ENCODE measurements around the gene ARSJ. TPM values are rescaled to one million over a fixed set of nuclear protein-coding genes. Genes with fewer than 3 reads are reported as not detected.

The ARSJ gene
- total RNA-seq, 4 donors from 2014 or later = 7.0 to 37.9 (median 9.8) TPM

DNA sequence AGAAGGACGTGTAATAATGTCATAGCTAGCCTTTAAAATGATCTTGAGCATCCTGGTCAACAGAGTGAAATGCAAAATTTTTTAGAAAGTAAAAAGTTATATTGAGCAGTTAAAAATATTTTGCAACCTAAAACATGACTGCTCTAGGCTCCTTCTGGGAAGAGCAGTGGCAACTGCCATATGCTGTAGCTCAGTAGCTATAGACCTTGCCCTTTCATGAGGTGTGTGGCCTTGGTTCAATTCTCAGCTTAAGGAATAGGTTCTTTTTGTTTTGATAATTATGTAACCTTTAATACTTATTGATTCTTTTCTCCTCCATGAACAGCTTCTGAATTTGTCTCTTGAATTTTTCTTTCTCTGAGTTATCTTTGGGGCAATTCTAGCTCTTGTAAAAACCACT is 105.0 kb downstream of the ARSJ start:
- no peak for DNase-seq
- H3K4me1 ChIP-seq = no peaks in the 10 kb centered on the region
- intact Hi-C loops (cut with DNase I; ENCODE audit: low total_unique reads) = no loop called here
- H3K4me3 ChIP-seq = no peak overlapping the region
- no peak overlapping the region for H3K27ac ChIP-seq
- TF ChIP-seq, protein P1, sequence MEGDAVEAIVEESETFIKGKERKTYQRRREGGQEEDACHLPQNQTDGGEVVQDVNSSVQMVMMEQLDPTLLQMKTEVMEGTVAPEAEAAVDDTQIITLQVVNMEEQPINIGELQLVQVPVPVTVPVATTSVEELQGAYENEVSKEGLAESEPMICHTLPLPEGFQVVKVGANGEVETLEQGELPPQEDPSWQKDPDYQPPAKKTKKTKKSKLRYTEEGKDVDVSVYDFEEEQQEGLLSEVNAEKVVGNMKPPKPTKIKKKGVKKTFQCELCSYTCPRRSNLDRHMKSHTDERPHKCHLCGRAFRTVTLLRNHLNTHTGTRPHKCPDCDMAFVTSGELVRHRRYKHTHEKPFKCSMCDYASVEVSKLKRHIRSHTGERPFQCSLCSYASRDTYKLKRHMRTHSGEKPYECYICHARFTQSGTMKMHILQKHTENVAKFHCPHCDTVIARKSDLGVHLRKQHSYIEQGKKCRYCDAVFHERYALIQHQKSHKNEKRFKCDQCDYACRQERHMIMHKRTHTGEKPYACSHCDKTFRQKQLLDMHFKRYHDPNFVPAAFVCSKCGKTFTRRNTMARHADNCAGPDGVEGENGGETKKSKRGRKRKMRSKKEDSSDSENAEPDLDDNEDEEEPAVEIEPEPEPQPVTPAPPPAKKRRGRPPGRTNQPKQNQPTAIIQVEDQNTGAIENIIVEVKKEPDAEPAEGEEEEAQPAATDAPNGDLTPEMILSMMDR (IDR thresholded peaks at IDR 0.05) = no peak
- no peak for TF ChIP-seq POLR2A (IDR thresholded peaks at IDR 0.05)
- no peaks in the 10 kb centered on the region for H3K36me3 ChIP-seq
- no peaks in the 10 kb centered on the region for H3K27me3 ChIP-seq
- no peaks in the 10 kb centered on the region for H3K9me3 ChIP-seq

DNA sequence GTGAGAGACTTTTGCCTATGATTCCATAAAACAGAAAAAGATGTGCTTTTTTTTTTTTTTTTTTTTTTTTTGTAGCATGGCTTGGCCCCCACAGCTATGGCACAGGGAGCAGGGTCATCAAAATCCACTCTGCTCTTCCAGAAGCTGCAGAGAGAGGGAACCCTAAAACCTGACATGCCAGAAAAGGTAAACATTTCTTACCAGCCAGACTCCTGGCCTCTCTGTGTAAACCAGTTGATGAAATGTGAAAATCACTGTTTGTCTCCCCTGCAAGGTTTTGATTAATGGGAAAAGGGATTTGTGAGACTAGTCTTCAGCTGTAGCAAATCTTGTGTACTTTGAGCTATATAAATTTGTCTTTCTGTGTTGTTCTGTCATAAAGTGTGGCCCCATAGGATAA is 105.9 kb downstream of the ARSJ start:
- DNase-seq = no peak
- H3K9me3 ChIP-seq = no peaks in the 10 kb centered on the region
- no peaks in the 10 kb centered on the region for H3K27me3 ChIP-seq
- no peak overlapping the region for H3K27ac ChIP-seq
- TF ChIP-seq, protein P1 (IDR thresholded peaks at IDR 0.05) = no peak
- TF ChIP-seq POLR2A (IDR thresholded peaks at IDR 0.05) = no peak
- H3K36me3 ChIP-seq = no peaks in the 10 kb centered on the region
- H3K4me1 ChIP-seq = no peaks in the 10 kb centered on the region
- intact Hi-C loops (cut with DNase I; ENCODE audit: low total_unique reads) = no loop called here
- H3K4me3 ChIP-seq = no peak overlapping the region

DNA sequence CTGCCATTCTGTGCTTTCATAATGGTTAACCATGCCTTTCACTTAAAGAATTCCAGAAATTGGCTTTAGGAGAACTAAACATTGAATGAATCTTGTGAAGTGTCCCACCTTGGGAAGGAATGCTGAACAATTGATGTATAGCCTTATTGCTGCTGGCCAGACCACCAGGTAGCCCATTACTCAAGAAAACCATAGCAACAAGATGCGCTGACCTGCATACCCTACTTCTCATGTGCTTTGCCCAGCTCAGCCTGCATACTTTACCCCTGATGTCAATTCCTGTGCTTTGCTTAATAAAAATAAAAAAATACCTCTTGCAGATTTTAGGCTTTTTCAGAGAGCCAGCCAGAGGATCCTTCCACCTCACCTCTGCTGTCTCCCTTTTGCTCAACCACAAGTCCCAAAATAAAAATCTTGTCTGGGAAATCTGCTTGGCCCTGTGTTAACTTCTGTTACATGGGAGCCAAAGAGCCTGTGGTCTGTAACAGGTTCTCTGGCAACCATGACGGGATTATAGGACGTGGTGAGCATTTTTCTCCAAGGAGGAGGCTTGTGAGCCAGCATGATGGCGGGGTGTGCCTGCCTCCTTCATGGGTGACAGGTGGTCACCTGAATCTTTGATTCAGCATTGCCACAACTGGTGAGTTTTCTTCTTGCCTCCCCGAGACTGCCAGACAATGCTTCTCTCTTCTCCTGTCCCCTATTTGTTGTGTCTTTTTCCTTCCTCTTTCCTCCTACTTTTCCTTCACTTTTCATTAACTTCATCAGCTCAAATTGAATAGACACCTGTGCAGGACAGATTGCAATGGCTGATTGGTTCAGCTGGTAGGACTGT is 106.8 kb downstream of the ARSJ start:
- no peak overlapping the region for H3K4me3 ChIP-seq
- intact Hi-C loops (cut with DNase I; ENCODE audit: low total_unique reads) = no loop called here
- H3K4me1 ChIP-seq = no peaks in the 10 kb centered on the region
- H3K36me3 ChIP-seq = no peaks in the 10 kb centered on the region
- H3K27ac ChIP-seq = no peak overlapping the region
- no peaks in the 10 kb centered on the region for H3K9me3 ChIP-seq
- no peak for DNase-seq
- TF ChIP-seq, protein P1 (IDR thresholded peaks at IDR 0.05) = no peak
- no peak for TF ChIP-seq POLR2A (IDR thresholded peaks at IDR 0.05)
- no peaks in the 10 kb centered on the region for H3K27me3 ChIP-seq

DNA sequence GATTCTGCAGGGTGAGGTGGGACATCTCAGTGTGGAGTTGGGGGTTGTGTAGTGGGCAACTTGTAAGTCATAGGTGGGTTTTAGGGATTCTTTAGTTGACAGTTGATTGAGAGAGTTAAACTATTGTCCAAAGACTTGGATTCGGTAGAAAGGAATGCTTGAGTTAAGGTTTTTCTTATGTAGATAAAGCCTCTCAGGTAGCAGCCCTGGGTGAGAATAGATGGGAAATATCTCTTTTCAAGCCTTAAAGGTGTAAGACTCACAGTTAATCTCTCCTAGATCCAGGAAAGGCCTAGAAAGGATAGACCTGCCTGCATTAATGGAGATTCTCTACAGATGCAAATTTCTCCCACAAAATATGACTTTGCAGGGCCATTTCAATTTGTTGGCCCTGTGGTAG is 108.4 kb downstream of the ARSJ start:
- no peak for DNase-seq
- intact Hi-C loops (cut with DNase I; ENCODE audit: low total_unique reads) = no loop called here

More for the DNA sequence above, 108.4 kb downstream of the ARSJ start:
- no peak overlapping the region for H3K4me3 ChIP-seq
- no peak for TF ChIP-seq POLR2A (IDR thresholded peaks at IDR 0.05)
- TF ChIP-seq, protein P1 (IDR thresholded peaks at IDR 0.05) = no peak
- no peaks in the 10 kb centered on the region for H3K4me1 ChIP-seq
- no peaks in the 10 kb centered on the region for H3K27me3 ChIP-seq
- no peaks in the 10 kb centered on the region for H3K9me3 ChIP-seq
- no peak overlapping the region for H3K27ac ChIP-seq
- H3K36me3 ChIP-seq = no peaks in the 10 kb centered on the region

All from uterus (tissue), 4 donors.